ENCODE results near the gene SETD2. TPM values are rescaled to one million over a fixed set of nuclear protein-coding genes. Genes with fewer than 3 reads are reported as not detected.

Gene SETD2
- total and polyA plus RNA-seq, 2 of the 8 experiments (the other 6 are each of a cell fraction or from before 2014, with no cell fraction given), result 15.7 to 46.3 TPM

DNA sequence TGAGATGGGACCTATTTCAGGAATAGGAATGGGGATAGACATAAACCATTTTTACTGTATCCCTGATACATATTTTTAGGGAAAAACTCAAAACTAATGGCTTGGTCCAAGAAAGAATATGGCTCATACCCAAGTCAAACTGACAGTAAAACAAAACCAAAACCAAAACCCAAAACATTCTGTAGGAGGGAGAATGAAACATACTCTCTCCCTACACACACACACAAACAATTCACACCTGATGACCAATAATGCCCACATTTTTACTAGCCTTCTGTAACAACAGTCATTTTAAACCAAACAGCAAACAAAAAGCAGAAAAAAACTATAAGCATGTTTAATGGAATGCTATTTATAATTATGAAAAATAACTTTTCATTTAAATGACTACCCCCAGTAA is 109.5 kb downstream of the SETD2 start:
- Histone ChIP-seq H3K79me1 (ENCODE audit: low read depth, low read length) (peaks cover 3% of the 10 kb centered on the region), H3K23ac (ENCODE audit: insufficient read length) (no peak overlapping the region), H2BK15ac (ENCODE audit: low read length) (no peak overlapping the region), H3K27ac (ENCODE audit: low read depth, low read length) (no peak overlapping the region), H2BK5ac (ENCODE audit: low read depth, low read length) (no peak overlapping the region), H3K4ac (replicated peaks; ENCODE audit: insufficient read length, low read depth, low read length) (no peak overlapping the region), H3K18ac (ENCODE audit: extremely low read depth, low read length) (no peak overlapping the region), H4K8ac (ENCODE audit: extremely low read depth, insufficient read depth, low read length) (no peak overlapping the region), H3K27me3 (replicated peaks in 1 of 4; ENCODE audit: control insufficient read depth in 3 of 4, extremely low read depth in 1 of 4, insufficient read depth in 3 of 4, low read length in 3 of 4) (no peaks in the 10 kb centered on the region), H4K5ac (ENCODE audit: insufficient read length, low read depth, low read length) (no peak overlapping the region), H3K14ac (ENCODE audit: insufficient read length) (no peak overlapping the region), H3K9ac (replicated peaks in 1 of 4; ENCODE audit: extremely low read depth in 1 of 4, low read depth in 3 of 4, low read length in 3 of 4) (no peak overlapping the region), H3K36me3 (ENCODE audit: control insufficient read depth in 2 of 4, insufficient read depth in 4 of 4, low read length in 3 of 4) (peaks cover 3 to 20% (median 6%) of the 10 kb centered on the region in 4 experiments; a peak in 5 of 8 replicates), H4K91ac (replicated peaks; ENCODE audit: insufficient read length, low read length) (no peak overlapping the region), H3K4me1 (replicated peaks in 1 of 4; ENCODE audit: control insufficient read depth in 3 of 4, insufficient read depth in 4 of 4, low read length in 3 of 4) (no peaks in the 10 kb centered on the region), H3K4me3 (ENCODE audit: extremely low read depth in 1 of 4, insufficient read depth in 2 of 4, low read depth in 3 of 4, low read length in 4 of 4) (no peak overlapping the region), H2AK5ac (ENCODE audit: low read depth, low read length) (no peak overlapping the region), H3K9me3 (ENCODE audit: insufficient read depth in 2 of 2, low read depth in 1 of 2, low read length in 1 of 2) (no peaks in the 10 kb centered on the region), H3K23me2 (ENCODE audit: low read depth, low read length) (no peaks in the 10 kb centered on the region), H2BK120ac (replicated peaks; ENCODE audit: low read depth, low read length) (no peak overlapping the region), H3K4me2 (ENCODE audit: insufficient read depth in 1 of 2, low read depth in 2 of 2, low read length in 2 of 2) (no peak overlapping the region), H2BK20ac (ENCODE audit: low read length) (no peak overlapping the region), H3K79me2 (ENCODE audit: control insufficient read depth in 1 of 2, insufficient read depth in 2 of 2, low read length in 2 of 2) (peaks cover 0 to 9% of the 10 kb centered on the region in 2 experiments; a peak in 1 of 4 replicates), H2BK12ac (ENCODE audit: low read depth, low read length) (no peak overlapping the region), H2AFZ (ENCODE audit: low read length) (no peak overlapping the region), H4K20me1 (replicated peaks in 1 of 2; ENCODE audit: control insufficient read depth in 1 of 2, insufficient read depth in 2 of 2, low read length in 2 of 2) (peaks cover 0 to 1% of the 10 kb centered on the region in 2 experiments), H3K56ac (replicated peaks; ENCODE audit: insufficient read length, low read depth, low read length) (no peak overlapping the region)
- CTCF ChIA-PET (ENCODE audit: partially characterized antibody), result no interaction called here
- TF ChIP-seq EZH2 (IDR thresholded peaks at IDR 0.05; ENCODE audit: low read depth, low read length, severe bottlenecking) (no peak), POU5F1 (IDR thresholded peaks at IDR 0.05; ENCODE audit: low read depth, low read length) (no peak), CHD2 (IDR thresholded peaks at IDR 0.05; ENCODE audit: low read length) (no peak), EP300 (IDR thresholded peaks at IDR 0.05; ENCODE audit: borderline replicate concordance in 1 of 2, low read depth in 2 of 2, low read length in 2 of 2) (no peak), TAF7 (optimal IDR thresholded peaks at IDR 0.05; ENCODE audit: borderline replicate concordance, low read depth, low read length) (no peak), TAF1 (IDR thresholded peaks at IDR 0.05; ENCODE audit: low read depth, low read length) (no peak), MAFK (IDR thresholded peaks at IDR 0.05; ENCODE audit: low read depth, low read length) (no peak)
- TF ChIP-seq, protein P1, sequence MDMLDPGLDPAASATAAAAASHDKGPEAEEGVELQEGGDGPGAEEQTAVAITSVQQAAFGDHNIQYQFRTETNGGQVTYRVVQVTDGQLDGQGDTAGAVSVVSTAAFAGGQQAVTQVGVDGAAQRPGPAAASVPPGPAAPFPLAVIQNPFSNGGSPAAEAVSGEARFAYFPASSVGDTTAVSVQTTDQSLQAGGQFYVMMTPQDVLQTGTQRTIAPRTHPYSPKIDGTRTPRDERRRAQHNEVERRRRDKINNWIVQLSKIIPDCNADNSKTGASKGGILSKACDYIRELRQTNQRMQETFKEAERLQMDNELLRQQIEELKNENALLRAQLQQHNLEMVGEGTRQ (IDR thresholded peaks at IDR 0.05; ENCODE audit: low read length), result no peak
- DNase-seq (ENCODE audit: low read depth in 1 of 2, low spot score in 2 of 2), result no peak
- no peak for FAIRE-seq
- POLR2A ChIA-PET (ENCODE audit: partially characterized antibody), result no interaction called here

Data from H1 (cell line).